ENCODE measurements around the gene TPK1.

TPK1 gene

DNA sequence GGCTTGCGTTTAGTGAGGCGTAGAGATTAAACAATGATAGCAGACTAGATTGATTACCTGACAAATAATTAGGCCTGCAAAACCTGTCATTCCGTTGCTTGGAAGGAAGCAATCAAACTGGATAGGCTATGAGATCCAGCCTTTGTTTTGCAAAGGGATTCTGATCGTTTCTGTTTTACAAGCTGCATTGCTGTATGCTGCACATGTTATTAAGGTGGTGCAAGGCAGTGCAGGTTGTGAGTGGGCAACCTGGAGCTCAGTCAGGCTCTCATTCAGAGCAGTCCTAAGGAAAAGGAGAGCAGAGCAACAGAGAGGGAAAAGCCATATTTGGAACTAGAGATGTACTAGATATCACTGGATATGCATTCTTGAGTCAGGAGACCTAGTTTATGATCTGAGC is 425.4 kb downstream of the TPK1 start:
- DNase-seq (ENCODE audit: low read depth, low spot score): no peak

DNA sequence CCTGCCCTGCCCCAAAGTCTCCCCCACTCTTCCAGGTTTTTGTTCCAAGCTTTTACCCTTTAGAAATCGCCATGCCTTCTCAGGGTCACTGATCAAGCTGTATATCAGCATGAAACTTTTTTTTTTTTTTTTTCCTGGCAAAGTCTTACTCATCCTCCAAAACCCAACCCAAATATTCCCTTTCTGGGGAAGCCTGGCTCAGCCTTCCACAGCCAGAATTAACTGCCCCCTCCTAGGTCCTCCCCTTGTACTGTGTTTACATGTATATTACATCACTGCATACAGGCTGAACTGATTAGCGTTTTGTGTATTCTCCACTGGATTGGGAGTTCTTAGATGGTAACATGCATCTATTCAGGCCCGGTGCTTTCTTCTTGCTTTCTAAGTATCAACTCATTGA is 427.7 kb downstream of the TPK1 start:
- no peak for DNase-seq (ENCODE audit: low read depth, low spot score)

DNA sequence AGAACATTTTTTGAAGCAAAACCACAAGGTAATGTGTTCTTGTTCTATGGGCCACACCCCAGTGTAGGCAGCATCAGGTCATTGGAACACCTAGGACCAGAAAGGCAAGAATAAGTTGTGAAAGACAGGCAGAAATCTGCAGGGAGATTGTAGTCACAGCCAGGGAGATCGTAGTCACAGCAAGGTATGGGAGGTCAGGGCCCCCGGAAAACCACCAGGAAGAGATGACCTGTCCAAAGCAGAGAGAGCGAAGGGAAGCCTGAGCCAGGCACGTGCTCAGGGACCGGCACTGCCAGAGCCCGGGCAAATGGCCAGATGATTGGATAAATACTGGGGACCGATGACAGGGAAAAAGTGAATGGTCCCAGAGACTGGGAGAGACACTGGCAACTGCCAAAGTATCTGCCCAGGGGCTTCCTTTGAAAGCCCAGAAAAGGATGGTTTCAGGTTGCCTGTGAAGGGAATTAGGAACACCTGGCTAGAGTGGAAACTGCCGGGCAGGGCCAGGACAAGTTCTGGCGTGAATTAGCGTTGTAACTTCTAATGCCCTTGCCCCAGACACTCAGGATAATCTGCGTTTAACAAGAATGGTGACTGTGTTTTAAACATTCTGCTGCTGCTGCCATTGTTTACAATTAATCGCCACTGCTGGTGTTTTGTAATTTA is 428.5 kb downstream of the TPK1 start:
- no peak for DNase-seq (ENCODE audit: low read depth, low spot score)

DNA sequence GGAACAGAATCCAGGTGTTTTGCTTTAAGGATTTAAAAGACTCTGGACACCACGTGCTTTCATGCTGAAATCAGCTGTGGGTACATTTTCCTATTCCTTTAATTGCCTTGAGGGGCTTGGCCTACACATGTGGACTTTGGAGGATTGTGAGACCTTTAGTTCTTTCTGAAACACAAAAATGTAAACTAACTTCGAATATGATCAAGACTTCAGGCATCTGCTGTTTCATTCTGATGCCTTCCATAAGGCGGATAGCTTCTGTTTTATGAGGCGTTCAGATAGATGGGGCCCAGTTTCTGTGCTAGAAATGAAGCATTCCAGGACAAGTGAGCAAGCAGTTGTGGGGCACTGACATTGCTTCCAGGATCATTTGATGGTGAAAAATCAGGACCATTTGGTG is 430.9 kb downstream of the TPK1 start:
- DNase-seq (ENCODE audit: low read depth, low spot score): no peak

DNA sequence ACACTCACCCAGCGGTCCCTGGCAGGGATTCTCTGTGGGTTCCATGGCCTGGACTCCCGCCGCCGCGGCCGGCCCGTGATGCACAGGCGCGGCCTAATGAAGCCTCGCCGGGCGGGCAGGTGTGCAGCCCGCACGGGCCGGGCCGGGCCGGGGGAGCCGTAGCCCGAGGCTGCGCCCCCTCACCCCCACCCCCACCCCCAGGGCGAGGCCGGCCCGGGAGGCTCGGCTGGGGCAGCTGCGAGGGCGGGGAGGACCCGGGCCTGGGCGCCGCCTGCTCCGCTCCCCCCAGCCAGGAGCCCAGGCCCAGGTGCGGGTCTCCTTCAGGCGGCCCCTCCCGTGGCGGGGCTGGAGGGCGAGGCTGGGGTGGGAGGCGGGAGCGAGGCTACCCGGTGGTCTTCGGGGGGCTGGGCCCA is 432.2 kb downstream of the TPK1 start, which contains the start of gene NOBOX:
NOBOX (minus strand) TSS at position 45 of the 413 bp plus-strand sequence.
- DNase-seq (ENCODE audit: low read depth, low spot score): no peak

DNA sequence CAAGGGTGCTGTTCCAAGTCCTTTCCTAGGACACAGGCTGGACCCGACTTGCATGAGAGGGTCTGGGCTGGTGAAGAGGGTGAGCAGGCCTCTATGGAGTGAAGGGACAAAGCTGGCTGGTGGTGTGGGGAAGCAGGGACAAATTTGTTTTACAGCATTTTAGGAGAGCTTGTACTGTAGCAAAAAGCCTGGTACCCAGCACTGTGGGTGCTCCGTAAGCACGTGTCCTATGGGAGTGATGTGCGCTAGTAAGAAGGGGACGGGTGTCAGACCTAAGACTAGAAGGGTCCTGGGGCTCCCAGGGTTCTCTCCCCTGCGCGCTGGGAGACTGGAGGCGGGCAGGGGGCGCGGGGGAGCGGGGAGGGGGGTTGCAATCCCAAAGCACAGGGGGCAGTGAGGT is 432.8 kb downstream of the TPK1 start:
- no peak for DNase-seq (ENCODE audit: low read depth, low spot score)
